ENCODE results near the gene KIAA0232. TPM values are rescaled to one million over a fixed set of nuclear protein-coding genes. Genes with fewer than 3 reads are reported as not detected.
"Not testable (repeated sequence)": the region's sequence is repeated elsewhere in the genome, so short reads cannot be mapped to it uniquely, and the experiment has no call there.

Gene KIAA0232
- total RNA-seq, 2 experiments from 2014 or later = 13.8 to 14.7 TPM

DNA sequence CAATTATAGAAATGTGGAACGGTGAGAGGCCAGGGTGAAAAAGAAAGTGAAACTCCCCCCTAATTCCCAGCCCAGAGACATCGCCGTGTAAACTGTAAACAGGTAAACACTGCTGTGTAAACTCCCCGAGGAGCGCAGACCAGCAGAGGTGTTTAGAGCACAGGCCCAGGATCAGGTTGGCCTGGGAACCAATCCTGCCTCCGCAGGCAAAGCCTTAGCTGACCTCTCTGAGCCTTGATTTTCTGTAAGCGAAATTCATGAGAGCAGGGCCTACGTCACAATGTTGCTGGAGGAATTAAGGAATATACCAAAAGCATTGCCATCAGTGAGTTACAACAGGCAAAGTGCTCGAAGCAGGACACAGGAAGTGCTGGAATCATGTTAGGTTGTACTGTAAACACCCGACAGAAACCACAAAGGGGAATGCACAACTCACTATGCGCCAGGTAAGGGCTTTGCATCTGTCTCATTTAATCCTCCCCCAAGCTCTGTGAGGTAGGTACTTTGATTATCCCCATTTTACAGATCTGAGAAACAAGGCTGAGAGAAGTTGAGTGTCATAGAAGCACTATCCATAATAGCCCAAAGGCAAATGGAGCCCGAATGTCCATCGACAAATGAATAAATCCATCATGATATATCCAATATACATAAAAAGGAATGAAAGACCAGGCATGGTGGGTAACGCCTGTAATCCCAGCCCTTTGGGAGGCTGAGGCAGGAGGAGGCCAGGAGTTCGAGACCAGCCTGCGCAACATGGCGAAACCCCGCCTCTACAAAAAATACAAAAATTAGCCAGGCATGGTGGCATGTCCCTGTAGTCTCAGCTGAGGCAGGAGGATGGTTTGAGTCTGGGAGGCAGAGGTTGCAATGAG lies 30.7 kb upstream of the KIAA0232 start:
- Mint-ChIP-seq H3K4me3 (peak overlapping the region; percentile 33), H3K36me3 (no peaks in the 10 kb centered on the region), H3K9me3 (no peaks in the 10 kb centered on the region), H3K27me3 (no peaks in the 10 kb centered on the region), H3K4me1 (peaks cover 9% of the 10 kb centered on the region), H3K27ac (peak overlapping the region; percentile 54)
- DNase-seq = no peak

GRCh38 chr4:6752486-6752829 lies 30.1 kb upstream of the KIAA0232 start:
- H3K4me3 Mint-ChIP-seq = no peak overlapping the region
- H3K9me3 Mint-ChIP-seq = no peaks in the 10 kb centered on the region
- DNase-seq = no peak
- no peaks in the 10 kb centered on the region for H3K27me3 Mint-ChIP-seq
- H3K27ac Mint-ChIP-seq = no peak overlapping the region
- H3K36me3 Mint-ChIP-seq = no peaks in the 10 kb centered on the region
- H3K4me1 Mint-ChIP-seq = peaks cover 9% of the 10 kb centered on the region

DNA sequence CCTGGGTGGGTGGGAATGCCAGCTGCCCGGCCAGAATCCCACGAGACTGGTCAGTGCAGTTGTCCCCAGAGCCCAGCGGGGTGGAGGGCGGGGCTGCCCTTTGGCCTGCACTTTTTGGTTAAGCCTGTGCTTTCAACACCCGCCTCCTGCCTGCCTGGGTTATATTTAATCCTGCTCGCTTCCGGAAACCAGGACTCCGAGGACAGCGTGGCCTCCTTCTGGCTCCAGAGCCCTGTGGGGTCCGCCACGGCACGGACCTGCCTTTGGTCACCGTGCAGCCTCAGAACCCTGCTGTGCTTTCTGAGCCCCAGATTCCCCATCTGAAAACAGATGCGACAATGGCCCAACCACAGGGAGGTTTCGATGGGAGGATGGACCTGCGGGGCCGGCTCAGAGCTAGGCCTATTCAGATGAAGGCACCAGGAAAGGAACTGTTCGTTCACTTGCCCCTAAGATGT lies 29.4 kb upstream of the KIAA0232 start:
- no peak for DNase-seq
- no peaks in the 10 kb centered on the region for H3K36me3 Mint-ChIP-seq
- peaks cover 9% of the 10 kb centered on the region for H3K4me1 Mint-ChIP-seq
- H3K27me3 Mint-ChIP-seq = no peaks in the 10 kb centered on the region
- no peak overlapping the region for H3K27ac Mint-ChIP-seq
- H3K9me3 Mint-ChIP-seq = no peaks in the 10 kb centered on the region
- no peak overlapping the region for H3K4me3 Mint-ChIP-seq

DNA sequence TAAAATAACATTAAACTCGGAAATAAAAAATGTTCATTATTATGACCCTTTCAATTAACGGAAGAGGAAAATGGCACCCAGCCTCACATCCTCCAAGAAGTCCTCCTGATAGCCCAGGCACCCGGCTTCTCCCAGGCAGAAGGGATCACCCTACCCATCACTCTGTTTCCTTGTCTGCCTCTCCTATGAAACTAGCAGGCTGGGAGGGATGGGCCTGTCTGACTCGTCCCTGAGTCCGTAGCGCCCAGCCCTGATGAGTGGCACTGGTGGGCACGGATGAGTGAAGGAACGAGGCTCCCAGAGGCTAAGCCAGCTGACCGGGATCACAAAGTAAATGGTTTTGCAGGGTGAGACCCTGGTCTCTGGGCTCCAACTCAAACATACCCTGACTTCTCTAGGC lies 28.6 kb upstream of the KIAA0232 start:
- no peak overlapping the region for H3K27ac Mint-ChIP-seq
- H3K4me3 Mint-ChIP-seq = no peak overlapping the region
- DNase-seq = no peak
- peaks cover 9% of the 10 kb centered on the region for H3K4me1 Mint-ChIP-seq
- no peaks in the 10 kb centered on the region for H3K27me3 Mint-ChIP-seq
- no peaks in the 10 kb centered on the region for H3K36me3 Mint-ChIP-seq
- no peaks in the 10 kb centered on the region for H3K9me3 Mint-ChIP-seq

GRCh38 chr4:6754481-6755087 lies 27.9 kb upstream of the KIAA0232 start:
- Mint-ChIP-seq H3K27me3 (no peaks in the 10 kb centered on the region), H3K27ac (no peak overlapping the region), H3K36me3 (no peaks in the 10 kb centered on the region), H3K4me3 (no peak overlapping the region), H3K9me3 (no peaks in the 10 kb centered on the region), H3K4me1 (peaks cover 9% of the 10 kb centered on the region)
- DNase-seq = no peak

- DNase-seq = no peak
- no peaks in the 10 kb centered on the region for H3K27me3 Mint-ChIP-seq
- no peak overlapping the region for H3K4me3 Mint-ChIP-seq
- peaks cover 9% of the 10 kb centered on the region for H3K4me1 Mint-ChIP-seq
- no peaks in the 10 kb centered on the region for H3K36me3 Mint-ChIP-seq
- H3K27ac Mint-ChIP-seq = no peak overlapping the region
- H3K9me3 Mint-ChIP-seq = no peaks in the 10 kb centered on the region
Observed at GRCh38 chr4:6755088-6755753, 27.3 kb upstream of the KIAA0232 start.

DNA sequence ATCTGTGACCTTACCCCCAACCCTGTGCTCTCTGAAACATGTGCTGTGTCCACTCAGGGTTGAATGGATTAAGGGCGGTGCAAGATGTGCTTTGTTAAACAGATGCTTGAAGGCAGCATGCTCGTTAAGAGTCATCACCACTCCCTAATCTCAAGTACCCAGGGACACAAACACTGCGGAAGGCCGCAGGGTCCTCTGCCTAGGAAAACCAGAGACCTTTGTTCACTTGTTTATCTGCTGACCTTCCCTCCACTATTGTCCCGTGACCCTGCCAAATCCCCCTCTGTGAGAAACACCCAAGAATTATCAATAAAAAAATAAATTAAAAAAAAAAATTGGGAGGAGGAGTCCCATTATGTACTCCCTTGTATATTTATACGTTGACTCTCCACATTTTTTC lies 26.2 kb upstream of the KIAA0232 start:
- not testable (repeated sequence) for H3K4me1 Mint-ChIP-seq, H3K36me3 Mint-ChIP-seq, DNase-seq, H3K9me3 Mint-ChIP-seq, H3K27me3 Mint-ChIP-seq, H3K27ac Mint-ChIP-seq, H3K4me3 Mint-ChIP-seq

DNA sequence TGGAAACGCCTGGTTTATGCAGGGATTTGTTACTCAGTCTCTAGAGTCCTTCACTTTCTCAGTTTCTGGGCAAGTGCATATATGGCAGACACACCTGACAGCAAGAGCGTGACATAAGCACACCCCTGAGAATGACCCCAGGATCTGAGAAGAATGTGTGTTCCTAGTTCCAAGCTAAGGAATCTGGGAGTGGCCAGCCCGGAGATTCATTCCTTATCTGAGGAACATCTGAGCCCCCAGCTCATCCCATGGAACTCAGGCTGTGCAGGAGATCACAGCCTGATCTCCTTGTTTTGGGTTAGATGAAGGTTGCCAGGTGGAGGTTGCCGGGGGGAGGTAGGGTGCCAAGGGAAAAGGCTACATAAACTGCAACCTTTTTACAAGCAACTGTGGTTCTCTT lies 23.8 kb upstream of the KIAA0232 start:
- Mint-ChIP-seq H3K4me1 (peaks cover 5% of the 10 kb centered on the region), H3K27ac (no peak overlapping the region), H3K27me3 (no peaks in the 10 kb centered on the region), H3K36me3 (no peaks in the 10 kb centered on the region), H3K9me3 (no peaks in the 10 kb centered on the region), H3K4me3 (no peak overlapping the region)
- no peak for DNase-seq

DNA sequence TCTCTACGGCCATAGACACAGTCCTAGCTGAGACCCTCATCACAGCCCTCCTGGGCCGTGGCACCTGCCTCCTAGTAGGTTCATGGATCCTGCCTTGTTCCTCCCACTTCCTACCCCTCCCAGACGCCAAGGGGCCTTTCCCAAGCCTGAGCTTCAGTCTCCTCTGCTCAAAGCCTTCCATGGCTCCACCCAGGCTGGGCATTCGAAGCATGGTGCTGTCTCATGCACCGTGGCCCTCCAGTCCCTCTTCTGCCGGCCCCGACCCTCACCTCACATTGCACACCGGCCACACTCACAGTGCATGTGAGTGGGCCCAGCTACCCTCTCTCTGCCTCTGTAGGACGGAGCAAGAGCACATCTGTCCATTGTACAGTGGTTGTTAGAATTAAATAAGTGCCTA lies 21.7 kb upstream of the KIAA0232 start:
- H3K4me1 Mint-ChIP-seq = peaks cover 5% of the 10 kb centered on the region
- H3K4me3 Mint-ChIP-seq = no peak overlapping the region
- no peak for DNase-seq

DNA sequence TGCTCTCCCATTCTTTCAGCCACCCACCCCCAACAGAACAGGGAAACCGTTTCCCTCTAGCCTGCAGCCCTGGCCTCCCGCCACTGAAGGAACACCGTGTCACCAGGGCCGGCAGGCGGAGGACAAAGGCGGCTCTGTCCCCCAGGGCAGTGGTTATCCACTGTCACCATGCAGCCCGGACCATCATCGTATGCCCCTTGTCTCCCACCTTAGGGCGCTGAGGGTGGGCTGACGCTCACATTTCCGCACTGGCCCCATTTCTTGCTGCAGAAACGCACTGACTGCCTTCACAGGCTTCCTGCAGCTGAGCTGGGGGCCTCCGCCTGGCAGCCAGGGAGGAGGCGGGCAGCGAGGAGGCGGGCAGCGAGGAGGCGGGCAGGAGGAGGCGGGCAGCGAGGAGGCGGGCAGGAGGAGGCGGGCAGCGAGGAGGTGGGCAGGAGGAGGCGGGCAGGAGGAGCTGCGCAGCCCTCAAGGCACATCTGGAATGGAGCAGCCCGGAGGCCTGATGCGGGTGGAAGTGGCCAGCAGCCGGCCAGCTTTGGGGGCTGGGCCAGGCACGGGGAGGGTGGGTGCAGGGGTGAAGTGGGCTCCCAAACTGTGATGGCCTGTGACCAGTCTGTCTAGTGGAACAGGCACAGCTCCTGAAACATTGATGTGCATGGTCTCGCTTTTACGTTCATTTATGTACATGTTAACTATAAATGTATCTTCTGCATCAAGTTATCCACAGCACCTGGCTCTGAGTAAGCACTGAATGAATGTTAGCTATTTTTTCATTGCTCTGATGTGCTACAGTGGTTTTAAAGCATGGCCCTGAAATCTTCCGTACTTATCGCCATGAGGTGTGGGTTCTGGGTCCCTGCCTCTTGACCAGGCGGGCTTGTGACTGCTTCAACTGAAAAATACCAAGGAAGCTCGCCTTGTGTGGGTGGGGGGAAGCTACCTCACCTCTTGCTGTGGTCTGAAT lies 20.6 kb upstream of the KIAA0232 start:
- H3K36me3 Mint-ChIP-seq = no peaks in the 10 kb centered on the region
- no peak for DNase-seq
- no peaks in the 10 kb centered on the region for H3K27me3 Mint-ChIP-seq
- no peak overlapping the region for H3K27ac Mint-ChIP-seq
- peaks cover 11% of the 10 kb centered on the region for H3K4me1 Mint-ChIP-seq
- peak overlapping the region; percentile 19 for H3K4me3 Mint-ChIP-seq
- H3K9me3 Mint-ChIP-seq = no peaks in the 10 kb centered on the region

More for the DNA sequence above, 21.7 kb upstream of the KIAA0232 start:
- Mint-ChIP-seq H3K27ac (no peak overlapping the region), H3K27me3 (no peaks in the 10 kb centered on the region), H3K9me3 (no peaks in the 10 kb centered on the region), H3K36me3 (no peaks in the 10 kb centered on the region)

- Mint-ChIP-seq H3K27ac (no peak overlapping the region), H3K27me3 (no peaks in the 10 kb centered on the region), H3K4me3 (no peak overlapping the region), H3K4me1 (peaks cover 19% of the 10 kb centered on the region), H3K36me3 (no peaks in the 10 kb centered on the region), H3K9me3 (no peaks in the 10 kb centered on the region)
- DNase-seq = no peak
Observed at GRCh38 chr4:6763330-6763851, 19.1 kb upstream of the KIAA0232 start.

DNA sequence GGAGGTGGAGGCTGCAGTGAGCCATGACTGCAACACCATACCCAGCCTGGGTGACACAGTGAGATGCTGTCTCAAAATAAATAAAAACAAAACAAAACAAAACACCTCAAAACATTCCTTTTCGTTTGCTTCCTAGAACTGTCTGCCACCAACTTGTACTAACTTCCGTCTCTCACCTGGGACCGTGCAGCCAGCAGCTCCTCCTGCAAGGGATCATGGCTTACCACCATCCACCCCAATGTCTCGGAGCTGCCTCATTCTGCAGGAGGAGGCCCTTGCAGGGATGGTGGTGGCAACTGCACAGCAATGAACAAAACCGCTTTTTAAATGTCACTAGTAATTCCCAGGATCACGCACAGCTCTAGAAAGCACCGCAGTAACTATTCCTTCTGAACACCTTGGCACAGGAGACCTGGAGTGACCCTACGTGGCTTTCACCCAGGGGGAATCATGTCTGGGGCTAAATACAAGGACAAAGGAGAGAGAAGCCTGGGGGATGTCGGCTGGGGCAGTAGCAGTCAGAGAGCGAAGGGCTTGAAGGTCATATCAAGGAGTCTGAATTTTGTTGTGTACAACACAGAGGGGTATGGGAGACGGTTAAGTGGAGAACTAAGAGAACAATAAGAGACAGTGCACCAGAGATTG lies 17.4 kb upstream of the KIAA0232 start:
- no peak overlapping the region for H3K27ac Mint-ChIP-seq
- H3K27me3 Mint-ChIP-seq = no peaks in the 10 kb centered on the region
- H3K9me3 Mint-ChIP-seq = no peaks in the 10 kb centered on the region
- no peak overlapping the region for H3K4me3 Mint-ChIP-seq
- no peak for DNase-seq
- H3K36me3 Mint-ChIP-seq = no peaks in the 10 kb centered on the region
- H3K4me1 Mint-ChIP-seq = peaks cover 35% of the 10 kb centered on the region

DNA sequence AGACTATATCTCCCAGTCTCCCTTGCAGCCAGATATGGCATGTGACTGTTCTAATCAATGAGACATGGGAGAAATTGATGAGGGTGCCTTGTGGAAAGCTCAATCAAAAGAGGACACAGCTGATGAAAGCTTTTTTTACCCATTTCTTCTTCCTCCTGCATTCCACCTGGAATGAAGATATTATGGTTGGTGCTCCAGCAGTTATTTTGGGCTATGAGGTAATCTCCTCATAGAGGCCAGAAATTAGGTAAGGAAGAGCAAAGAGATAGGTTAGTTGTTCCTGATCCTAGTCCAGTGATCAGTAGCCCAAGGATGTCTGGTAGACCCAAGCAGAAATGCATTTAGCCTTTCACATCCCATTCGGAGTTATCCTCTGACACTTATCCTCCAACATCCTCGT lies 16.8 kb upstream of the KIAA0232 start:
- Mint-ChIP-seq H3K27me3 (no peaks in the 10 kb centered on the region), H3K36me3 (no peaks in the 10 kb centered on the region), H3K4me1 (peaks cover 36% of the 10 kb centered on the region), H3K27ac (no peak overlapping the region), H3K4me3 (no peak overlapping the region), H3K9me3 (no peaks in the 10 kb centered on the region)
- no peak for DNase-seq

GRCh38 chr4:6767386-6767747 lies 15.2 kb upstream of the KIAA0232 start:
- Mint-ChIP-seq H3K4me1 (peaks cover 31% of the 10 kb centered on the region), H3K4me3 (no peak overlapping the region), H3K9me3 (no peaks in the 10 kb centered on the region), H3K36me3 (no peaks in the 10 kb centered on the region), H3K27ac (no peak overlapping the region), H3K27me3 (no peaks in the 10 kb centered on the region)
- no peak for DNase-seq

Data from activated naive CD8-positive, alpha-beta T cell treated with anti-CD3 and anti-CD28 coated beads for 36 hours (primary cell).